CD4-positive, alpha-beta T cell treated with Interleukin-2 at 100 ng/mL for 4 hours (primary cell): Measurements from ENCODE around the gene DDRGK1.
"Not testable (repeated sequence)": the region's sequence is repeated elsewhere in the genome, so short reads cannot be mapped to it uniquely, and the experiment has no call there.

Source experiments
- DNase-seq: peaks from one replicate; pipeline ENCODE4 v3.0.0-alpha.2; 2020; ENCODE audit warnings: low spot score

Gene DDRGK1

GRCh38 chr20:3183896-3184612 is 20.4 kb downstream of the DDRGK1 start:
- DNase-seq = no peak

GRCh38 chr20:3182429-3182828 is 22.1 kb downstream of the DDRGK1 start:
- not testable (repeated sequence) for DNase-seq

- no peak for DNase-seq
Measured at GRCh38 chr20:3181270-3181669, 23.2 kb downstream of the DDRGK1 start.

GRCh38 chr20:3180319-3180718 is 24.2 kb downstream of the DDRGK1 start:
- DNase-seq = no peak

GRCh38 chr20:3177746-3178485 is 26.6 kb downstream of the DDRGK1 start:
- no peak for DNase-seq

- no peak for DNase-seq
Measured at GRCh38 chr20:3175270-3175669, 29.2 kb downstream of the DDRGK1 start.

GRCh38 chr20:3174442-3175261 is 29.8 kb downstream of the DDRGK1 start:
- no peak for DNase-seq

- peak; percentile 89 for DNase-seq
Measured at GRCh38 chr20:3173610-3174441, 30.7 kb downstream of the DDRGK1 start.

- peak; percentile 86 for DNase-seq
Measured at GRCh38 chr20:3172933-3173609, 31.4 kb downstream of the DDRGK1 start, which contains the start of gene LZTS3. Gene LZTS3 (minus strand): TSS chr20:3173549. CDS start chr20:3167163, 6,386 bp downstream.

- DNase-seq = no peak
Measured at GRCh38 chr20:3172126-3172932, 32.2 kb downstream of the DDRGK1 start.

GRCh38 chr20:3171391-3172125 is 32.9 kb downstream of the DDRGK1 start:
- no peak for DNase-seq

GRCh38 chr20:3168829-3169590 is 35.5 kb downstream of the DDRGK1 start:
- DNase-seq = no peak

GRCh38 chr20:3168079-3168828 is 36.2 kb downstream of the DDRGK1 start:
- no peak for DNase-seq

GRCh38 chr20:3167738-3168078 is 36.8 kb downstream of the DDRGK1 start:
- DNase-seq = no peak

GRCh38 chr20:3166913-3167342 is 37.6 kb downstream of the DDRGK1 start:
- DNase-seq = no peak

GRCh38 chr20:3166338-3166912 is 38.1 kb downstream of the DDRGK1 start:
- DNase-seq = no peak

- no peak for DNase-seq
Measured at GRCh38 chr20:3165473-3166337, 38.8 kb downstream of the DDRGK1 start.
